H1 (cell line): ENCODE data around the gene ZMYND15. TPM values are rescaled to one million over a fixed set of nuclear protein-coding genes. Genes with fewer than 3 reads are reported as not detected.

Experiments
- CTCF ChIA-PET: fragments of 300-600 bp; sonication (Branson Sonifier 250); formaldehyde crosslinking; loops from one replicate; lab custom pipeline; 2021; ENCODE audit not compliant: partially characterized antibody; lab: Charles Lee
- POLR2A ChIA-PET: fragments of 300-600 bp; sonication (Branson Sonifier 250); formaldehyde crosslinking; loops from one replicate; lab custom pipeline; 2021; ENCODE audit warnings: inconsistent platforms; ENCODE audit not compliant: partially characterized antibody; lab: Charles Lee
- DNase-seq, 2 experiments: peaks; one replicate each; pipeline versions ENCODE4 v3.0.0 to v3.0.0-alpha.2; 2010 to 2022; ENCODE audit warnings: low spot score in 2 of 2, low read depth in 1 of 2, mixed read lengths in 1 of 2
- FAIRE-seq: peaks from 2 replicates; lab custom pipeline; 2011; peaks lifted over from hg19 to GRCh38; lab: Jason Lieb, UNC
- H2AFZ ChIP-seq: 2 replicates; pipeline ENCODE4 v1.8.1; 2012; ENCODE audit warnings: low read length, inconsistent platforms
- H2AK5ac ChIP-seq: 2 replicates; pipeline ENCODE4 v1.6.1; 2013; ENCODE audit warnings: low read depth, low read length
- H2BK120ac ChIP-seq: replicated peaks from 2 replicates; pipeline ENCODE3; 2013; ENCODE audit warnings: low read depth, low read length, inconsistent platforms
- H2BK12ac ChIP-seq: 2 replicates; pipeline ENCODE4 v1.6.1; 2013; ENCODE audit warnings: low read depth, low read length
- H2BK15ac ChIP-seq: 2 replicates; pipeline ENCODE4 v1.6.1; 2013; ENCODE audit warnings: low read length
- H2BK20ac ChIP-seq: 2 replicates; pipeline ENCODE4 v1.6.1; 2013; ENCODE audit warnings: low read length
- H2BK5ac ChIP-seq: 2 replicates; pipeline ENCODE4 v1.6.1; 2013; ENCODE audit warnings: low read depth, low read length
- H3K14ac ChIP-seq: 2 replicates; pipeline ENCODE4 v1.6.1; 2013; ENCODE audit warnings: inconsistent platforms; ENCODE audit not compliant: insufficient read length
- H3K18ac ChIP-seq: 2 replicates; pipeline ENCODE4 v1.6.1; 2013; ENCODE audit warnings: low read length; ENCODE audit errors: extremely low read depth
- H3K23ac ChIP-seq: 2 replicates; pipeline ENCODE4 v1.6.1; 2013; ENCODE audit warnings: inconsistent platforms; ENCODE audit not compliant: insufficient read length
- H3K23me2 ChIP-seq: 2 replicates; pipeline ENCODE4 v1.6.1; 2013; ENCODE audit warnings: low read depth, low read length
- H3K27ac ChIP-seq: 2 replicates; pipeline ENCODE4 v1.6.1; 2011; ENCODE audit warnings: low read depth, low read length, inconsistent platforms
- H3K27me3 ChIP-seq, 4 experiments: replicated peaks in 1 of 4; 1 replicate in 1 of 4; 2 replicates in 3 of 4; pipeline versions ENCODE4 v1.6.1 to v1.8.1; 2011 to 2013; ENCODE audit warnings: low read length in 3 of 4, mild to moderate bottlenecking in 3 of 4, inconsistent platforms in 2 of 4, mixed read lengths in 2 of 4, moderate library complexity in 1 of 4; ENCODE audit not compliant: control insufficient read depth in 3 of 4, insufficient read depth in 3 of 4; ENCODE audit errors: extremely low read depth in 1 of 4
- H3K36me3 ChIP-seq, 4 experiments: 2 replicates each; pipeline versions ENCODE4 v1.6.1 to v1.8.1; 2011 to 2013; ENCODE audit warnings: mild to moderate bottlenecking in 4 of 4, low read length in 3 of 4, moderate library complexity in 2 of 4, control low read depth in 1 of 4, inconsistent platforms in 1 of 4; ENCODE audit not compliant: insufficient read depth in 4 of 4, control insufficient read depth in 2 of 4
- H3K4ac ChIP-seq: replicated peaks from 2 replicates; pipeline ENCODE3; 2013; ENCODE audit warnings: low read length, low read depth, mixed read lengths, inconsistent platforms; ENCODE audit not compliant: insufficient read length
- H3K4me1 ChIP-seq, 4 experiments: replicated peaks in 1 of 4; 1 replicate in 1 of 4; 2 replicates in 3 of 4; pipeline versions ENCODE4 v1.6.1 to v1.8.1; 2011 to 2013; ENCODE audit warnings: low read length in 3 of 4, inconsistent platforms in 2 of 4, mixed read lengths in 1 of 4; ENCODE audit not compliant: insufficient read depth in 4 of 4, control insufficient read depth in 3 of 4
- H3K4me2 ChIP-seq, 2 experiments: 2 replicates each; pipeline versions ENCODE4 v1.6.1 to v1.8.1; 2011 to 2013; ENCODE audit warnings: low read depth in 2 of 2, low read length in 2 of 2, control low read depth in 1 of 2, inconsistent platforms in 1 of 2, mild to moderate bottlenecking in 1 of 2; ENCODE audit not compliant: insufficient read depth in 1 of 2
- H3K4me3 ChIP-seq, 4 experiments: fragments of 200-600, 300-600 bp in 1 of 4; sonication (generic), shearing (Covaris generic), sonication (Bioruptor Twin) in 1 of 4; 2 replicates each; pipeline versions ENCODE4 v1.5.1 to v1.8.1; 2011 to 2016; ENCODE audit warnings: low read length in 4 of 4, low read depth in 3 of 4, control low read depth in 2 of 4, inconsistent platforms in 2 of 4, mild to moderate bottlenecking in 2 of 4, mixed read lengths in 1 of 4, moderate library complexity in 1 of 4; ENCODE audit not compliant: insufficient read depth in 2 of 4; ENCODE audit errors: extremely low read depth in 1 of 4
- H3K56ac ChIP-seq: replicated peaks from 2 replicates; pipeline ENCODE3; 2013; ENCODE audit warnings: low read depth, mild to moderate bottlenecking, mixed read lengths, low read length, inconsistent platforms; ENCODE audit not compliant: insufficient read length
- H3K79me1 ChIP-seq: 2 replicates; pipeline ENCODE4 v1.6.1; 2013; ENCODE audit warnings: low read depth, low read length, control low read depth
- H3K79me2 ChIP-seq, 2 experiments: 2 replicates each; pipeline versions ENCODE4 v1.6.1 to v1.8.1; 2012 to 2013; ENCODE audit warnings: low read length in 2 of 2, mild to moderate bottlenecking in 2 of 2, inconsistent platforms in 1 of 2; ENCODE audit not compliant: insufficient read depth in 2 of 2, control insufficient read depth in 1 of 2
- H3K9ac ChIP-seq, 4 experiments: replicated peaks in 1 of 4; 1 replicate in 1 of 4; 2 replicates in 3 of 4; pipeline versions ENCODE4 v1.6.1 to v1.8.1; 2011 to 2013; ENCODE audit warnings: low read depth in 3 of 4, low read length in 3 of 4, control low read depth in 2 of 4, mild to moderate bottlenecking in 2 of 4, moderate library complexity in 2 of 4, inconsistent platforms in 1 of 4; ENCODE audit errors: extremely low read depth in 1 of 4
- H3K9me3 ChIP-seq, 2 experiments: 2 replicates each; pipeline versions ENCODE4 v1.6.1 to v1.8.1; 2012 to 2013; ENCODE audit warnings: mild to moderate bottlenecking in 2 of 2, moderate library complexity in 2 of 2, control low read depth in 1 of 2, inconsistent platforms in 1 of 2, low read depth in 1 of 2, low read length in 1 of 2, mixed read lengths in 1 of 2; ENCODE audit not compliant: insufficient read depth in 2 of 2
- H4K20me1 ChIP-seq, 2 experiments: replicated peaks in 1 of 2; 2 replicates each; pipeline versions ENCODE3 to v1.8.1; 2011 to 2013; ENCODE audit warnings: inconsistent platforms in 2 of 2, low read length in 2 of 2, mild to moderate bottlenecking in 1 of 2; ENCODE audit not compliant: insufficient read depth in 2 of 2, control insufficient read depth in 1 of 2
- H4K5ac ChIP-seq: 2 replicates; pipeline ENCODE4 v1.6.1; 2013; ENCODE audit warnings: low read length, low read depth, mixed read lengths, inconsistent platforms; ENCODE audit not compliant: insufficient read length
- H4K8ac ChIP-seq: 2 replicates; pipeline ENCODE4 v1.8.0; 2013; ENCODE audit warnings: mild to moderate bottlenecking, moderate library complexity, low read length, inconsistent platforms; ENCODE audit not compliant: insufficient read depth; ENCODE audit errors: extremely low read depth
- H4K91ac ChIP-seq: replicated peaks from 2 replicates; pipeline ENCODE3; 2013; ENCODE audit warnings: low read length, mixed read lengths, inconsistent platforms; ENCODE audit not compliant: insufficient read length
- SIX5 ChIP-seq: IDR thresholded peaks from 2 replicates; pipeline ENCODE4 v1.6.1; 2011; ENCODE audit warnings: mild to moderate bottlenecking, low read depth, low read length
- TBP ChIP-seq: IDR thresholded peaks from 2 replicates; pipeline ENCODE4 v1.6.1; 2011; ENCODE audit warnings: low read depth, low read length, improper control_type of control experiment
- WGBS, 2 experiments: shearing (Covaris generic) in 1 of 2; methylation state at CpG; one replicate each; pipeline versions ENCODE4 v1.1.6 to v1.1.7; 2013 to 2015; ENCODE audit warnings: low lambda C conversion rate in 2 of 2, mixed read lengths in 2 of 2, inconsistent platforms in 1 of 2, low coverage in 1 of 2, missing lambda C conversion rate in 1 of 2; ENCODE audit not compliant: insufficient replicate concordance in 2 of 2, insufficient coverage in 1 of 2, insufficient read length in 1 of 2; ENCODE audit errors: extremely low coverage in 1 of 2, missing lambda C conversion rate in 1 of 2; 5-methylcytosine and 5-hydroxymethylcytosine counted together
- polyA plus RNA-seq, 7 experiments: library from polyadenylated mRNA; depleted of rRNA in 3 of 7; stranded (reverse) in 5 of 7; unstranded in 2 of 7; fragments of >200 nt in 5 of 7; fragments of 200-250 nt in 2 of 7; gene quantifications; 1 replicate in 5 of 7; 2 replicates in 1 of 7; 4 replicates in 1 of 7; pipeline versions ENCODE4 v1.2.1 to v1.2.3, GENCODE V29; 2011 to 2013; ENCODE audit warnings: missing spikeins in 2 of 7, mixed read lengths in 2 of 7
- total RNA-seq: library from RNA; stranded (reverse); fragmentation: NEBNext Ultra II Directional; extraction: Animal tissue kit (Norgen Biotek cat#: 25700); gene quantifications from 2 replicates; pipeline ENCODE4 v1.2.1, GENCODE V29; 2021

ZMYND15 gene
- total and polyA plus RNA-seq, 2 of the 8 experiments (the other 6 are each of a cell fraction or from before 2014, with no cell fraction given) = 0.53 to 0.58 TPM

- Histone ChIP-seq H4K8ac (peak overlapping the region; percentile 71; the same call in 1 of the 2 replicates), H3K23me2 (peaks cover 16% of the 10 kb centered on the region; the same call in 1 of the 2 replicates), H4K20me1 (no peaks in the 10 kb centered on the region), H3K23ac (no peak overlapping the region), H3K4me1 (peaks cover 0 to 10% (median 7%) of the 10 kb centered on the region in 4 experiments; a peak in 5 of 7 replicates), H3K9me3 (no peaks in the 10 kb centered on the region; a peak in 1 of 4 replicates), H3K56ac (no peak overlapping the region), H2AK5ac (no peak overlapping the region), H2BK12ac (no peak overlapping the region), H2BK20ac (no peak overlapping the region), H3K36me3 (no peaks in the 10 kb centered on the region; a peak in 1 of 8 replicates), H3K27ac (no peak overlapping the region), H3K79me2 (no peaks in the 10 kb centered on the region), H3K14ac (no peak overlapping the region), H3K4me2 (peak overlapping the region; percentile 72 to 95), H4K91ac (no peak overlapping the region), H3K18ac (no peak overlapping the region; the same call in 1 of the 2 replicates), H3K4ac (no peak overlapping the region), H3K4me3 (peak overlapping the region; percentile 37 to 65 (median 44); a peak in 6 of 8 replicates), H3K27me3 (peaks cover 29 to 67% (median 49%) of the 10 kb centered on the region in 4 experiments), H2BK5ac (no peak overlapping the region), H3K79me1 (no peaks in the 10 kb centered on the region), H4K5ac (no peak overlapping the region), H2AFZ (no peak overlapping the region), H2BK15ac (no peak overlapping the region), H2BK120ac (no peak overlapping the region), H3K9ac (no peak overlapping the region)
- ChIA-PET CTCF (no interaction called here), POLR2A (no interaction called here)
- FAIRE-seq (no peak), DNase-seq (peak in 1 of 2 experiments; percentile 57)
- no peak for TF ChIP-seq SIX5
- no peak for TF ChIP-seq TBP
- WGBS, 2 experiments = 22% methylated on average over 11 of the region's 13 CpGs; no CpG with 5 or more reads in 1 of the 2 experiments
These were observed 355 bp downstream of the ZMYND15 start for GRCh38 chr17:4740025-4740351.
